K562 (cell line): ENCODE data around the gene TLR3. TPM values are rescaled to one million over a fixed set of nuclear protein-coding genes. Genes with fewer than 3 reads are reported as not detected.

ENCODE experiments used
- ATAC-seq: fragments of 200-7000 bp; cut with Tn5 transposase; 3 replicates; pipeline ENCODE4 v1.9.1; 2020; ENCODE audit warnings: moderate library complexity
- BruUV-seq: library from RNA; stranded (reverse); fragments of 400-500 nt; replicated peaks from 2 replicates; lab custom pipeline; 2021; lab: Mats Ljungman, UMichigan
- CTCF ChIA-PET: fragments of 300-600 bp; formaldehyde crosslinking; extraction: SDS; loops from one replicate; lab custom pipeline; 2021; ENCODE audit warnings: low intra/inter-chr PET ratio; lab: Yijun Ruan, JAX
- POLR2A ChIA-PET: fragments of 300-600, 350-650 bp; sonication (Branson Sonifier 250); formaldehyde crosslinking; extraction: SDS; loops from one replicate; lab custom pipeline; 2021; ENCODE audit warnings: antibody characterized with exemption, inconsistent platforms; lab: Yijun Ruan, JAX
- DNase-seq, 4 experiments: peaks; one replicate each; pipeline versions ENCODE4 v3.0.0 to v3.0.0-alpha.2; 2011 to 2018; ENCODE audit warnings: low spot score in 3 of 4, mixed read lengths in 3 of 4; ENCODE audit errors: extremely low read depth in 1 of 4
- FAIRE-seq: peaks from 2 replicates; lab custom pipeline; 2011; peaks lifted over from hg19 to GRCh38; lab: Jason Lieb, UNC
- H2AFZ ChIP-seq: 2 replicates; pipeline ENCODE4 v1.6.0; 2011; ENCODE audit warnings: low read depth, low read length, control low read depth, inconsistent platforms
- H3K27ac ChIP-seq: fragments of 200-600 bp; 3 replicates; pipeline ENCODE4 v1.8.0; 2011; ENCODE audit warnings: low read depth, mild to moderate bottlenecking, control low read depth, inconsistent platforms, low read length, moderate library complexity, mixed read lengths; ENCODE audit errors: extremely low read depth
- H3K27me3 ChIP-seq, 2 experiments: fragments of 300-600 bp in 1 of 2; 2 replicates in 1 of 2; 3 replicates in 1 of 2; pipeline versions ENCODE4 v1.6.0 to v1.8.0; 2011; ENCODE audit warnings: inconsistent platforms in 2 of 2, low read length in 2 of 2, mild to moderate bottlenecking in 1 of 2, mixed read lengths in 1 of 2, moderate library complexity in 1 of 2; ENCODE audit not compliant: control insufficient read depth in 2 of 2, insufficient read depth in 2 of 2
- H3K36me3 ChIP-seq: fragments of 300-600 bp; 3 replicates; pipeline ENCODE4 v1.8.0; 2011; ENCODE audit warnings: mild to moderate bottlenecking, low read length, inconsistent platforms; ENCODE audit not compliant: control insufficient read depth, insufficient read depth
- H3K4me1 ChIP-seq, 2 experiments: fragments of 200-600 bp in 1 of 2; replicated peaks in 1 of 2; 2 replicates in 1 of 2; 3 replicates in 1 of 2; pipeline versions ENCODE4 v1.5.1 to v1.8.0; 2011; ENCODE audit warnings: inconsistent platforms in 2 of 2, low read length in 2 of 2, mild to moderate bottlenecking in 1 of 2, mixed read lengths in 1 of 2, moderate library complexity in 1 of 2; ENCODE audit not compliant: control insufficient read depth in 2 of 2, insufficient read depth in 2 of 2
- H3K4me2 ChIP-seq: 2 replicates; pipeline ENCODE4 v1.6.1; 2011; ENCODE audit warnings: low read length, control low read depth, inconsistent platforms, mixed read lengths; ENCODE audit not compliant: insufficient read depth
- H3K4me3 ChIP-seq: fragments of 200-600 bp; sonication (generic), shearing (Covaris generic); 2 replicates; pipeline ENCODE4 v1.5.1; 2016; ENCODE audit warnings: control low read depth, inconsistent platforms
- H3K79me2 ChIP-seq: fragments of 200-600 bp; 3 replicates; pipeline ENCODE4 v1.8.0; 2011; ENCODE audit warnings: low read length, inconsistent platforms; ENCODE audit not compliant: control insufficient read depth, insufficient read depth
- H3K9ac ChIP-seq, 2 experiments: 2 replicates each; pipeline versions ENCODE4 v1.6.0 to v1.6.1; 2011; ENCODE audit warnings: low read depth in 2 of 2, low read length in 2 of 2, control low read depth in 1 of 2, inconsistent platforms in 1 of 2, mild to moderate bottlenecking in 1 of 2, mixed read lengths in 1 of 2; ENCODE audit not compliant: insufficient read depth in 1 of 2
- H3K9me1 ChIP-seq: one replicate; pipeline ENCODE4 v1.6.0; 2011; ENCODE audit warnings: inconsistent platforms, mild to moderate bottlenecking, low read length, moderate library complexity; ENCODE audit not compliant: control insufficient read depth, insufficient read depth
- H3K9me3 ChIP-seq: replicated peaks from 2 replicates; pipeline ENCODE4 v1.5.1; 2011; ENCODE audit warnings: low read depth, low read length, inconsistent platforms; ENCODE audit not compliant: control insufficient read depth, insufficient read depth
- H4K20me1 ChIP-seq: replicated peaks from 2 replicates; pipeline ENCODE4 v1.6.1; 2011; ENCODE audit warnings: low read length, inconsistent platforms, mixed read lengths; ENCODE audit not compliant: control insufficient read depth, insufficient read depth
- FOXJ2 ChIP-seq: fragments of 200-800 bp; sonication (Bioruptor generic); IDR thresholded peaks from 2 replicates; pipeline ENCODE4 v1.6.1; 2016; ENCODE audit warnings: missing genetic modification characterization, missing compliant biosample characterization
- KLF6 ChIP-seq: fragments of 250-450 bp; sonication (Bioruptor Pico); IDR thresholded peaks from 2 replicates; pipeline ENCODE4 v1.4.0; 2020; ENCODE audit warnings: mild to moderate bottlenecking, moderate library complexity, borderline replicate concordance
- L3MBTL2 ChIP-seq: fragments of 450-650 bp; IDR thresholded peaks from 2 replicates; pipeline ENCODE4 v1.6.1; 2016; ENCODE audit warnings: mild to moderate bottlenecking, moderate library complexity
- NCOA4 ChIP-seq: fragments of 450-650 bp; IDR thresholded peaks from 2 replicates; pipeline ENCODE4 v1.6.1; 2018; ENCODE audit warnings: mild to moderate bottlenecking; ENCODE audit not compliant: partially characterized antibody
- PCBP2 ChIP-seq: fragments of 200-400 bp; formaldehyde crosslinking; IDR thresholded peaks from 2 replicates; pipeline ENCODE4 v1.6.1; 2018; ENCODE audit warnings: low read length, low read depth, mild to moderate bottlenecking, moderate library complexity; ENCODE audit not compliant: poor library complexity, severe bottlenecking
- SMAD4 ChIP-seq: fragments of 250-450 bp; sonication (Bioruptor Pico); conservative IDR thresholded peaks from 2 replicates; pipeline ENCODE4 v1.8.0; 2021; ENCODE audit warnings: inconsistent platforms, mild to moderate bottlenecking, moderate library complexity
- XRCC3 ChIP-seq: fragments of 450-650 bp; IDR thresholded peaks from 2 replicates; pipeline ENCODE4 v1.6.1; 2017; ENCODE audit warnings: mild to moderate bottlenecking, moderate library complexity
- YY1 ChIP-seq, 3 experiments: IDR thresholded peaks; 2 replicates each; pipeline ENCODE4 v1.6.1; 2011; ENCODE audit warnings: low read length in 2 of 3, mild to moderate bottlenecking in 2 of 3, moderate library complexity in 2 of 3, borderline replicate concordance in 1 of 3, control low read depth in 1 of 3, low read depth in 1 of 3; ENCODE audit not compliant: insufficient read depth in 3 of 3, insufficient replicate concordance in 2 of 3, control insufficient read depth in 1 of 3, insufficient read length in 1 of 3; ENCODE audit errors: extremely low read depth in 1 of 3
- ZFP1 ChIP-seq: fragments of 450-650 bp; formaldehyde crosslinking; IDR thresholded peaks from 2 replicates; pipeline ENCODE4 v1.4.0; 2020; ENCODE audit warnings: mild to moderate bottlenecking, mixed read lengths
- ZNF263 ChIP-seq: sonication (generic); formaldehyde crosslinking; IDR thresholded peaks from 2 replicates; pipeline ENCODE4 v1.8.0; 2022; ENCODE audit warnings: mild to moderate bottlenecking, missing genetic modification reagents, borderline replicate concordance
- WGBS: fragments of 100-300 bp; shearing (Covaris generic); methylation state at CpG from one replicate; pipeline ENCODE4 v1.1.6; 2016; ENCODE audit warnings: low coverage, mixed read lengths; ENCODE audit not compliant: insufficient coverage; ENCODE audit errors: missing lambda C conversion rate; 5-methylcytosine and 5-hydroxymethylcytosine counted together
- in situ Hi-C: fragments of 300-500 bp; cut with MboI; formaldehyde crosslinking; loops from 4 replicates; pipeline ENCODE4 v1.15.0; 2018; ENCODE audit warnings: inconsistent platforms, mixed read lengths
- intact Hi-C: fragments of 100-400 bp; cut with micrococcal nuclease; formaldehyde crosslinking; loops from 2 replicates; pipeline ENCODE4 v1.14.2; 2022
- polyA plus RNA-seq, 8 experiments: library from polyadenylated mRNA; depleted of rRNA in 4 of 8; stranded (reverse) in 5 of 8; unstranded in 3 of 8; fragments of >200 nt; fragmentation: Nextera tagmentation in 2 of 8; fragmentation: Illumina TruSeq in 1 of 8; extraction: Ambion mirVana in 2 of 8; extraction: Trizol in 1 of 8; gene quantifications; 2 replicates each; pipeline versions ENCODE4 v1.2.1 to v1.2.3, GENCODE V29; 2011 to 2014; ENCODE audit warnings: inconsistent platforms in 1 of 8, missing spikeins in 1 of 8
- total RNA-seq, 7 experiments: library from RNA; depleted of rRNA in 6 of 7; stranded (reverse); fragments of >200 nt in 6 of 7; fragmentation: Illumina TruSeq in 2 of 7; extraction: Trizol in 2 of 7; gene quantifications; 2 replicates each; pipeline versions ENCODE4 v1.2.1 to v1.2.3, GENCODE V29; 2011 to 2021; ENCODE audit warnings: low replicate concordance in 1 of 7

TLR3 gene
- total and polyA plus RNA-seq, 9 of the 15 experiments (the other 6 are each of a cell fraction or from before 2014, with no cell fraction given): 0.01 TPM; not detected in 8

DNA sequence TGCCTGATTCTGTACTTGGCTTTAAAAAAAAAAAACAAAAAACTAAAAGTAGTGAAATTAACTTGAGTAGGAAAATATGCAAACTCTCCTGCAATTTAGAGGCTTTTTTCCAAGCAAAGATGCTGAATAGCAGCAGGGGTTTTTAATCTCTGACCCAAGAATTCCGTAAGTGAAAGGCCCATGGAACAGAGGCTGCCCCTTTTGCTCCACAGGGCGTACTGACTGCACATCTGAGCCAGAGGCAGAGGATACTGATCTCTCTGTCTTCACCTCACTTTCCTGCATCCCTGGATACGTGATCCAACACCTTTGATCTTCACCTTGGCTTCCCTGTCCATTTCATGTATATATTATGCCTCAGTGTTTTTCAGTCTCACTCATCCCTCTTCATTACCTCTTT lies 39.4 kb downstream of the TLR3 start:
- TF ChIP-seq YY1 (IDR thresholded peaks at IDR 0.05; ENCODE audit: borderline replicate concordance in 1 of 3, control insufficient read depth in 1 of 3, extremely low read depth in 1 of 3, insufficient read depth in 3 of 3, insufficient read length in 1 of 3, insufficient replicate concordance in 2 of 3, low read depth in 1 of 3, low read length in 2 of 3) (no peak), SMAD4 (CRISPR knock-in tag) (no peak), ZFP1 (CRISPR knock-in tag) (no peak)
- Histone ChIP-seq H3K4me1 (peaks cover 0 to 10% of the 10 kb centered on the region in 2 experiments; a peak in 2 of 5 replicates), H3K9me1 (no peaks in the 10 kb centered on the region), H3K36me3 (no peaks in the 10 kb centered on the region), H3K4me2 (no peak overlapping the region), H4K20me1 (no peaks in the 10 kb centered on the region), H3K4me3 (no peak overlapping the region), H3K79me2 (no peaks in the 10 kb centered on the region), H2AFZ (no peak overlapping the region), H3K27me3 (peaks cover 20 to 31% of the 10 kb centered on the region in 2 experiments), H3K27ac (no peak overlapping the region), H3K9ac (no peak overlapping the region), H3K9me3 (no peaks in the 10 kb centered on the region)
- CTCF ChIA-PET: no interaction called here
- intact Hi-C loops: no loop called here
- POLR2A ChIA-PET: no interaction called here
- 0% methylated on average over 3 of the region's 3 CpGs for WGBS
- FAIRE-seq (no peak), ATAC-seq (no peak), DNase-seq (no peak)
- BruUV-seq: no TSS peak
- in situ Hi-C loops: no loop called here

DNA sequence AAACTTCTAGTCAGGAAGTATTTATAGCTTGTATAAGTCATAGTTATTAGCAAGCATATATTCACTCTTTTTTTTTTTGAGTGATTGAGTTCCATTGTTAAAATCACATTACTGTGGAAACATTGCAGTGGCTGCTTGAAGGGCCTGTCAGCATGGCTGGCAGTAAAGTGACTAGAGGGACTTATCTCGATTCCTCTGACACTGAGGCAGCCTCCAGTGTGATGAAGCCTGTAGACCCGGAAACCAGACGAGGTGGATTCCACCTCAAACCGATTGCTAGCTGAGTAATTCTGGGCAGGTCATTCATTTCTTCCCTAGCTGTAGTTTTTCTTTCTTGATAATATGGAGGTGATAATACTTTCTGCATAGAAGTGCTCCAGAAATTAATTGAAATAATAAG lies 40.3 kb downstream of the TLR3 start:
- no peak overlapping the region for H3K9ac ChIP-seq
- H3K4me2 ChIP-seq: no peak overlapping the region
- no peaks in the 10 kb centered on the region for H3K79me2 ChIP-seq
- H3K4me1 ChIP-seq: peaks cover 0 to 10% of the 10 kb centered on the region in 2 experiments; a peak in 2 of 5 replicates
- POLR2A ChIA-PET: no interaction called here
- no peak for ATAC-seq
- no TSS peak for BruUV-seq
- no peaks in the 10 kb centered on the region for H3K9me1 ChIP-seq
- DNase-seq: no peak
- no peak overlapping the region for H3K27ac ChIP-seq
- in situ Hi-C loops (no loop called here), intact Hi-C loops (no loop called here)
- 0% methylated on average over 4 of the region's 4 CpGs for WGBS
- CTCF ChIA-PET: no interaction called here
- no peak overlapping the region for H3K4me3 ChIP-seq
- H3K36me3 ChIP-seq: no peaks in the 10 kb centered on the region
- H3K27me3 ChIP-seq: peaks cover 13 to 22% of the 10 kb centered on the region in 2 experiments
- no peaks in the 10 kb centered on the region for H4K20me1 ChIP-seq
- no peak overlapping the region for H2AFZ ChIP-seq
- no peaks in the 10 kb centered on the region for H3K9me3 ChIP-seq
- no peak for FAIRE-seq
- TF ChIP-seq KLF6 (CRISPR knock-in tag): no peak
- no peak for TF ChIP-seq XRCC3
- no peak for TF ChIP-seq ZNF263 (CRISPR knock-in tag)
- no peak for TF ChIP-seq FOXJ2 (tag)
- no peak for TF ChIP-seq L3MBTL2
- no peak for TF ChIP-seq PCBP2
- TF ChIP-seq NCOA4: no peak
